WERI-Rb-1 (cell line): ENCODE data around the gene HPX.

Experiments used
- DNase-seq: peaks from one replicate; pipeline ENCODE4 v3.0.0-alpha.2; 2020
- H3K27ac ChIP-seq: fragments of 250-450 bp; sonication (Bioruptor Pico); 2 replicates; pipeline ENCODE4 v1.5.1; 2020; ENCODE audit warnings: mild to moderate bottlenecking, moderate library complexity
- H3K27me3 ChIP-seq: fragments of 250-450 bp; sonication (Bioruptor Pico); 2 replicates; pipeline ENCODE4 v1.5.1; 2021; ENCODE audit warnings: mild to moderate bottlenecking, low read depth, moderate library complexity; ENCODE audit not compliant: insufficient read depth, severe bottlenecking
- H3K36me3 ChIP-seq: fragments of 250-450 bp; sonication (Bioruptor Pico); 2 replicates; pipeline ENCODE4 v1.5.1; 2020; ENCODE audit warnings: mild to moderate bottlenecking, moderate library complexity
- H3K4me3 ChIP-seq: 2 replicates; pipeline ENCODE4 v1.5.1; 2011; ENCODE audit warnings: low read depth, mild to moderate bottlenecking, control low read depth, low read length
- H3K9me3 ChIP-seq: fragments of 250-450 bp; sonication (Bioruptor Pico); 2 replicates; pipeline ENCODE4 v1.5.1; 2021; ENCODE audit warnings: mild to moderate bottlenecking, moderate library complexity; ENCODE audit not compliant: severe bottlenecking
- TF ChIP-seq, protein P1 (sequence below): IDR thresholded peaks from 2 replicates; pipeline ENCODE4 v1.5.1; 2011; ENCODE audit warnings: low read depth, mild to moderate bottlenecking, control low read depth, inconsistent platforms, low read length

The HPX gene

DNA sequence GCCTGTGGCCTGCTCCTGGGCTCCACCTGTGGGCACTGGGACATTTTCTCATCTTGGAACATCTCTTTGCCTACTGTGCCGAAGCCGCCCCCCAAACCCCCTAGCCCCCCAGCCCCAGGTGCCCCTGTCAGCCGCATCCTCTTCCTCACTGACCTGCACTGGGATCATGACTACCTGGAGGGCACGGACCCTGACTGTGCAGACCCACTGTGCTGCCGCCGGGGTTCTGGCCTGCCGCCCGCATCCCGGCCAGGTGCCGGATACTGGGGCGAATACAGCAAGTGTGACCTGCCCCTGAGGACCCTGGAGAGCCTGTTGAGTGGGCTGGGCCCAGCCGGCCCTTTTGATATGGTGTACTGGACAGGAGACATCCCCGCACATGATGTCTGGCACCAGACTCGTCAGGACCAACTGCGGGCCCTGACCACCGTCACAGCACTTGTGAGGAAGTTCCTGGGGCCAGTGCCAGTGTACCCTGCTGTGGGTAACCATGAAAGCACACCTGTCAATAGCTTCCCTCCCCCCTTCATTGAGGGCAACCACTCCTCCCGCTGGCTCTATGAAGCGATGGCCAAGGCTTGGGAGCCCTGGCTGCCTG is 49.2 kb downstream of the HPX start:
- DNase-seq = no peak
- no peaks in the 10 kb centered on the region for H3K27me3 ChIP-seq
- TF ChIP-seq, protein P1, sequence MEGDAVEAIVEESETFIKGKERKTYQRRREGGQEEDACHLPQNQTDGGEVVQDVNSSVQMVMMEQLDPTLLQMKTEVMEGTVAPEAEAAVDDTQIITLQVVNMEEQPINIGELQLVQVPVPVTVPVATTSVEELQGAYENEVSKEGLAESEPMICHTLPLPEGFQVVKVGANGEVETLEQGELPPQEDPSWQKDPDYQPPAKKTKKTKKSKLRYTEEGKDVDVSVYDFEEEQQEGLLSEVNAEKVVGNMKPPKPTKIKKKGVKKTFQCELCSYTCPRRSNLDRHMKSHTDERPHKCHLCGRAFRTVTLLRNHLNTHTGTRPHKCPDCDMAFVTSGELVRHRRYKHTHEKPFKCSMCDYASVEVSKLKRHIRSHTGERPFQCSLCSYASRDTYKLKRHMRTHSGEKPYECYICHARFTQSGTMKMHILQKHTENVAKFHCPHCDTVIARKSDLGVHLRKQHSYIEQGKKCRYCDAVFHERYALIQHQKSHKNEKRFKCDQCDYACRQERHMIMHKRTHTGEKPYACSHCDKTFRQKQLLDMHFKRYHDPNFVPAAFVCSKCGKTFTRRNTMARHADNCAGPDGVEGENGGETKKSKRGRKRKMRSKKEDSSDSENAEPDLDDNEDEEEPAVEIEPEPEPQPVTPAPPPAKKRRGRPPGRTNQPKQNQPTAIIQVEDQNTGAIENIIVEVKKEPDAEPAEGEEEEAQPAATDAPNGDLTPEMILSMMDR = no peak
- H3K4me3 ChIP-seq = no peak overlapping the region
- no peaks in the 10 kb centered on the region for H3K9me3 ChIP-seq
- no peak overlapping the region for H3K27ac ChIP-seq
- H3K36me3 ChIP-seq = no peaks in the 10 kb centered on the region

DNA sequence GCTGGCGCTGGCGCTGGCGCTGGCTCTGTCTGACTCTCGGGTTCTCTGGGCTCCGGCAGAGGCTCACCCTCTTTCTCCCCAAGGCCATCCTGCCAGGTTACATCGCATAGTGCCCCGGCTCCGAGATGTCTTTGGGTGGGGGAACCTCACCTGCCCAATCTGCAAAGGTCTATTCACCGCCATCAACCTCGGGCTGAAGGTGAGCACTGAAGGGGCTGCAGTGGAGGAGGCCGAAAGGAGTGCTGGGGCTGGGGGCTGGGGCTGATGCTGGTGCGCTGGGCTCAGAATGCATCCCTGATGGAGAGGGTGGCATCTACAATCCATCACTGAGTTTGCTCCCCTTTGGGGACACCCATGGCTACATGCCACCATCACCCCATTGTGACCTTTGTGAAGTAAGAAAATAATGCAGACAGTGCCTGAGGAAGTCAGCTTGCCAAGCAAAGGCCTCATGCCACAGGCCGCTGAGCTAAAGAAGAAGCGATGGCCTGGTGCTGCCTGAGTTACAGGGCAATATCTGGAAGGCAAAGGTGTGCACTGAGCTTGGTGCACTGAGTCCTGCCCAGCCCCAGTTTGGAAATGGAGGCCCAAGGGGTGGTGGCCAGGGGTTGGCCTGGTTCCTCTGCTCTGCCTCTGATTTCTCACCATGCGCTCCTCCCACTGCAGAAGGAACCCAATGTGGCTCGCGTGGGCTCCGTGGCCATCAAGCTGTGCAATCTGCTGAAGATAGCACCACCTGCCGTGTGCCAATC is 49.9 kb downstream of the HPX start:
- H3K27ac ChIP-seq = peak overlapping the region; percentile 73
- no peak for DNase-seq
- TF ChIP-seq, protein P1 = no peak

DNA sequence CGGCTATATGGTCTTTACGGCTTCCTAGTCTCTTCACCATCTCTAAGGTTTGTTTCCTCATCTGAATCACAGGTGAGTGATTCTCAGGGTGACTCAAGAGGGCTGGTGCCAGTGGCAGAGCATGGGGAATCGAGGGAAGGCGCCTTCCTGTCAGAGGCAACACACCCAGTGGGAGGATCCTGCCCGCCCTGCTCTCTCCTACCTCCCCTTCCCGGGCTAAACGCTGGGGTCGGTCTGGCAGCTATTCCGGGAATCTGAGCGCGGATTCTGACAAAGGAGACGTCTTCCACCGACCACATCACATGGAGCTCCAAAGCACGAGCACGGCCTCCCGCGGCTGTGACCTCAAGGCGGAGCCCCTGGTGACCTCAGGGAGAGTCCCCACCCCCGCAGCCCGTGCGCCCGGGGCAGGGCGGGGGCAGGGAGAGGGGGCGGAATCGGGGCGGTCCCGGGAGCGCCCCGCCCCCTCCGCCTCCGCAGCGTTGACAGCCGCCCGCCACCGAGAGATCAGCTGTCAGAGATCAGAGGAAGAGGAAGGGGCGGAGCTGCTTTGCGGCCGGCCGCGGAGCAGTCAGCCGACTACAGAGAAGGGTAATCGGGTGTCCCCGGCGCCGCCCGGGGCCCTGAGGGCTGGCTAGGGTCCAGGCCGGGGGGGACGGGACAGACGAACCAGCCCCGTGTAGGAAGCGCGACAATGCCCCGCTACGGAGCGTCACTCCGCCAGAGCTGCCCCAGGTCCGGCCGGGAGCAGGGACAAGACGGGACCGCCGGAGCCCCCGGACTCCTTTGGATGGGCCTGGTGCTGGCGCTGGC is 50.7 kb downstream of the HPX start, which contains the start of gene SMPD1:
SMPD1 (plus strand) TSS at position 570 of the 813 bp plus-strand sequence; CDS start at position 695, 125 bp downstream.
- peak; percentile 93 for DNase-seq
- Histone ChIP-seq H3K4me3 (peak within 1 kb of the TSS; percentile 67), H3K9me3 (no peaks in the 10 kb centered on the region), H3K36me3 (no peaks in the 10 kb centered on the region), H3K27ac (peak within 1 kb of the TSS; percentile 73), H3K27me3 (no peaks in the 10 kb centered on the region)
- TF ChIP-seq, protein P1 = no peak

More for the DNA sequence above, 49.9 kb downstream of the HPX start:
- Histone ChIP-seq H3K27me3 (no peaks in the 10 kb centered on the region), H3K9me3 (no peaks in the 10 kb centered on the region), H3K4me3 (peak overlapping the region; percentile 67), H3K36me3 (no peaks in the 10 kb centered on the region)

DNA sequence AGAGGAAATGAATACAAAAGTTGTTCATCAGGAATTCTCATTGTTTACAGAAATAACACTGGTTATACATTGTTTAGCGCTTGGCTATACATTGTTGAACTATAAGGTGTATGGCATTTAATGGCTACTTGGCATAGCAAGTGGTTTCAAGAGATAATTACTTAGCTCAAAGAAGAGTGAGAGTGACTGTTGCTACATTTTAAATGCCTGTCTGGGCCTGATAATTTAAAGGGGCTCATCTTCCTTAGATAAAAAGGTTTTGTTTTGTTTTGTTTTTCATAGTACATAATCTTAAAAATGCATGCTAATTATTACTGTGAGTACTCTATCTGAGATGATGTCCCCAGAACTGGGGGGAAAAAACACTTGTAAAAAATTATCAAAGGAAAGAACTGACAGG is 52.0 kb downstream of the HPX start:
- Histone ChIP-seq H3K4me3 (no peak overlapping the region), H3K27ac (no peak overlapping the region), H3K27me3 (no peaks in the 10 kb centered on the region), H3K9me3 (no peaks in the 10 kb centered on the region), H3K36me3 (no peaks in the 10 kb centered on the region)
- no peak for DNase-seq
- TF ChIP-seq, protein P1 = no peak

DNA sequence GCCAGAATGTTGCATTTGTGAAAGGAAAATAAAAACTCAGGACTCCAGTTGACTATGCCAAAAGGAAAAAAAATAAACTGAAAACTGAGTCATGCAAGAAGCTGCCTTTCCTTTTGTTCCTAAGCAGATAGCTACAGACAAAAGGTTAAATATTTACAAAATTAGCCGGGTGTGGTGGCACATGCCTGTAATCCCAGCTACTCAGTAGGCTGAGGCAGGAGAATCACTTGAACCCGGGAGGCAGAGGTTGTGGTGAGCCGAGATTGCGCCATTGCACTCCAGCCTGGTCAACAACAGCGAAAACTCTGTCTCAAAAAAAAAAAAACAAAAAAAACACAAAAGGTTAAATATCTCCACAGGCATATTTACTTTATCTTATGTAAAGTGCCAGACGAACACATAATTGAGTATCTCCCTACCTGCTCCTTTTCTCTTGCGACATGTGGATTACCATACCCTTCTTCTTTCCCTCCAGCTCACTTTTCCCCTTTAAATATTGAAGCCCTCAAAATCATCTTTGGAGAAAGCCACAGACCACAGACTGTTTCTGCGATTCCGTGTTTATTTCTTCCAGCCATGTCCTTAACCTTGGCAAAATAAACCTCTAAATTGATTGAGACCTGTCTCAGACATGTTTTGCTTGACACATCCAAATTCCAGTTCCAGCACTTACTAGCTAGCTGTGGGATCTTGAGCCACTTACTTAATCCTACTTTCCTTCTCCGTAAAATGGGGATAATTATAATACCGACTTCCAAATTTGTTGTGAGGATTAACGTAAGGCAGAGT is 52.8 kb downstream of the HPX start:
- H3K4me3 ChIP-seq = no peak overlapping the region
- no peaks in the 10 kb centered on the region for H3K9me3 ChIP-seq
- DNase-seq = no peak
- H3K36me3 ChIP-seq = no peaks in the 10 kb centered on the region
- H3K27me3 ChIP-seq = no peaks in the 10 kb centered on the region
- TF ChIP-seq, protein P1 = no peak
- no peak overlapping the region for H3K27ac ChIP-seq
